ENCODE results near the gene SOCS6. TPM values are rescaled to one million over a fixed set of nuclear protein-coding genes. Genes with fewer than 3 reads are reported as not detected.
A peak's percentile ranks its signal among the peaks of the same experiment; 100 is the strongest.

The SOCS6 gene, protein sequence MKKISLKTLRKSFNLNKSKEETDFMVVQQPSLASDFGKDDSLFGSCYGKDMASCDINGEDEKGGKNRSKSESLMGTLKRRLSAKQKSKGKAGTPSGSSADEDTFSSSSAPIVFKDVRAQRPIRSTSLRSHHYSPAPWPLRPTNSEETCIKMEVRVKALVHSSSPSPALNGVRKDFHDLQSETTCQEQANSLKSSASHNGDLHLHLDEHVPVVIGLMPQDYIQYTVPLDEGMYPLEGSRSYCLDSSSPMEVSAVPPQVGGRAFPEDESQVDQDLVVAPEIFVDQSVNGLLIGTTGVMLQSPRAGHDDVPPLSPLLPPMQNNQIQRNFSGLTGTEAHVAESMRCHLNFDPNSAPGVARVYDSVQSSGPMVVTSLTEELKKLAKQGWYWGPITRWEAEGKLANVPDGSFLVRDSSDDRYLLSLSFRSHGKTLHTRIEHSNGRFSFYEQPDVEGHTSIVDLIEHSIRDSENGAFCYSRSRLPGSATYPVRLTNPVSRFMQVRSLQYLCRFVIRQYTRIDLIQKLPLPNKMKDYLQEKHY
- total RNA-seq (2022) = 19.0 and 23.2 TPM in 2 replicates
- Bru-seq, nascent RNA = percentile 85 among the genes with signal in this experiment
- BruChase-seq, experiment 1, labeled RNA remaining after a 2-hour chase = percentile 88 among the genes with signal in this experiment
- percentile 73 among the genes with signal in this experiment for BruChase-seq, experiment 2, labeled RNA remaining after a 6-hour chase
- long read RNA-seq, full-length matches to known transcripts = 21 of 28 reads
- long read RNA-seq, partial matches to known transcripts = 5 of 28 reads
- long read RNA-seq, other reads (novel, unspliced or antisense) = 2 of 28 reads

DNA sequence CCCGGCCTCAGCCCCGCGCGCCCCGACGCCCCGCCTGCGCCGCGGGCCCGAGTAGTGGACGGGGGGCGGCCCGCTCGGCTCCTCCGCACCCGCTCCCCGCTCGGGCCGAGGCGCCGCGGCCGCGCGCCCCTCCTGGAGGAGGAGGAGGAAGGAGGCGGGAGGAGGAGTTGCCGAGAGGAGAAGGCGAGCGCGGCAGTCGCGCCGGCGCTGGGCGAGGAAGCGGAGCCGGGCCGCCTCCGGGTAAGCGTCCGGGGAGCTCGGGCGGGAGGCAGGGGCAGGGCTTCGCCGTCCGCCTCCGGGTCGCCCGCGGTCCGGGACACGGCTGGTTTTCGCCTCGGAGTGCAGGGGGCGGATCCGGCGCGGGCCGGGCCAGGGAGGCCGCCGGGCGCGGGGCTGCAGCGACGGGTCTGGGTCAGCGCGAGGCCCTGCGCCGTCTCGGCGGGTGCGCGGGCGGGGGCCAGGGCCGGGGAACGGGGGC lies at the start of gene SOCS6:
Gene SOCS6 (plus strand): TSS at position 195 of the 478 bp plus-strand sequence. CDS start 35,624 bp downstream, outside the sequence.
- Histone ChIP-seq H3K4me1 (peaks cover 5% of the 10 kb centered on the region; the same call in 1 of the 2 replicates), H3K27me3 (replicated peaks; ENCODE audit: control insufficient read depth, insufficient read depth, low read length) (no peaks in the 10 kb centered on the region), H3K9me3 (no peaks in the 10 kb centered on the region), H3K4me3 (ENCODE audit: low read depth, low read length) (peak within 1 kb of the TSS; percentile 57), H3K36me3 (ENCODE audit: control insufficient read depth, insufficient read depth, low read length) (no peaks in the 10 kb centered on the region)
- no peaks in the 10 kb centered on the region for H3K36me3 Mint-ChIP-seq (ENCODE audit: insufficient read depth, unreplicated experiment)
- BruUV-seq (replicated peaks) = no TSS peak
- ChIA-PET POLR2A (no interaction called here), CTCF (no interaction called here)
- no peaks in the 10 kb centered on the region for H3K27me3 Mint-ChIP-seq (ENCODE audit: insufficient read depth, unreplicated experiment)
- DNase-seq = peak; percentile 41 to 61
- peaks cover 6% of the 10 kb centered on the region for H3K4me1 Mint-ChIP-seq (ENCODE audit: low read depth, unreplicated experiment)
- intact Hi-C loops (cut with micrococcal nuclease; ENCODE audit: unreplicated experiment) = loop anchor here (5.0 kb wide), 1 partner anchor 82 kb away; the partner anchor contains the start of gene RTTN
- no peak for TF ChIP-seq CTCF (IDR thresholded peaks at IDR 0.05; ENCODE audit: insufficient read depth in 1 of 2, low read depth in 1 of 2, low read length in 1 of 2, severe bottlenecking in 1 of 2, unreplicated experiment in 1 of 2)
- H3K4me3 Mint-ChIP-seq (ENCODE audit: unreplicated experiment) = peak within 1 kb of the TSS; percentile 70
- H3K27ac Mint-ChIP-seq (ENCODE audit: unreplicated experiment) = no peak within 1 kb of the TSS
- no peaks in the 10 kb centered on the region for H3K9me3 Mint-ChIP-seq (ENCODE audit: unreplicated experiment)

- BruUV-seq (replicated peaks) = no TSS peak
- ChIA-PET POLR2A (no interaction called here), CTCF (no interaction called here)
- TF ChIP-seq CTCF (IDR thresholded peaks at IDR 0.05; ENCODE audit: insufficient read depth in 1 of 2, low read depth in 1 of 2, low read length in 1 of 2, severe bottlenecking in 1 of 2, unreplicated experiment in 1 of 2) = no peak
- Histone ChIP-seq H3K36me3 (ENCODE audit: control insufficient read depth, insufficient read depth, low read length) (no peaks in the 10 kb centered on the region), H3K4me1 (no peaks in the 10 kb centered on the region), H3K27me3 (replicated peaks; ENCODE audit: control insufficient read depth, insufficient read depth, low read length) (no peaks in the 10 kb centered on the region), H3K4me3 (ENCODE audit: low read depth, low read length) (no peak overlapping the region), H3K9me3 (no peaks in the 10 kb centered on the region)
- Mint-ChIP-seq H3K4me1 (ENCODE audit: low read depth, unreplicated experiment) (no peaks in the 10 kb centered on the region), H3K27me3 (ENCODE audit: insufficient read depth, unreplicated experiment) (no peaks in the 10 kb centered on the region), H3K4me3 (ENCODE audit: unreplicated experiment) (no peak overlapping the region), H3K9me3 (ENCODE audit: unreplicated experiment) (peaks cover under 1% of the 10 kb centered on the region), H3K27ac (ENCODE audit: unreplicated experiment) (peak overlapping the region; percentile 25), H3K36me3 (ENCODE audit: insufficient read depth, unreplicated experiment) (no peaks in the 10 kb centered on the region)
- peak; percentile 8 to 43 for DNase-seq
- intact Hi-C loops (cut with micrococcal nuclease; ENCODE audit: unreplicated experiment) = no loop called here
These were observed 45.5 kb upstream of the SOCS6 start for GRCh38 chr18:70243131-70243929.

- no peaks in the 10 kb centered on the region for H3K27me3 Mint-ChIP-seq (ENCODE audit: insufficient read depth, unreplicated experiment)
- no peaks in the 10 kb centered on the region for H3K4me1 ChIP-seq
- no peak overlapping the region for H3K4me3 ChIP-seq (ENCODE audit: low read depth, low read length)
- H3K36me3 ChIP-seq (ENCODE audit: control insufficient read depth, insufficient read depth, low read length) = no peaks in the 10 kb centered on the region
- no peak overlapping the region for H3K27ac Mint-ChIP-seq (ENCODE audit: unreplicated experiment)
- POLR2A ChIA-PET = no interaction called here
- BruUV-seq (replicated peaks) = no TSS peak
- H3K9me3 Mint-ChIP-seq (ENCODE audit: unreplicated experiment) = no peaks in the 10 kb centered on the region
- TF ChIP-seq CTCF (IDR thresholded peaks at IDR 0.05; ENCODE audit: insufficient read depth in 1 of 2, low read depth in 1 of 2, low read length in 1 of 2, severe bottlenecking in 1 of 2, unreplicated experiment in 1 of 2) = no peak
- DNase-seq = no peak
- H3K36me3 Mint-ChIP-seq (ENCODE audit: insufficient read depth, unreplicated experiment) = no peaks in the 10 kb centered on the region
- no peak overlapping the region for H3K4me3 Mint-ChIP-seq (ENCODE audit: unreplicated experiment)
- intact Hi-C loops (cut with micrococcal nuclease; ENCODE audit: unreplicated experiment) = no loop called here
- H3K9me3 ChIP-seq = no peaks in the 10 kb centered on the region
- no peaks in the 10 kb centered on the region for H3K27me3 ChIP-seq (replicated peaks; ENCODE audit: control insufficient read depth, insufficient read depth, low read length)
- H3K4me1 Mint-ChIP-seq (ENCODE audit: low read depth, unreplicated experiment) = no peaks in the 10 kb centered on the region
- CTCF ChIA-PET = no interaction called here
These were observed 42.8 kb upstream of the SOCS6 start for GRCh38 chr18:70246061-70246466.
